HEK293 (cell line): ENCODE measurements around the gene TM9SF1.
A peak's percentile ranks its signal among the peaks of the same experiment; 100 is the strongest.

ENCODE experiments used
- EGR2 ChIP-seq: fragments of 450-650 bp; formaldehyde crosslinking; IDR thresholded peaks from 2 replicates; pipeline ENCODE4 v1.5.1; 2016; ENCODE audit warnings: low read depth, missing biosample characterization, missing genetic modification characterization
- GLIS1 ChIP-seq: fragments of 450-650 bp; formaldehyde crosslinking; IDR thresholded peaks from 2 replicates; pipeline ENCODE4 v1.5.1; 2016; ENCODE audit warnings: missing biosample characterization, missing genetic modification characterization
- GLIS2 ChIP-seq: fragments of 450-650 bp; formaldehyde crosslinking; IDR thresholded peaks from 2 replicates; pipeline ENCODE4 v1.5.1; 2016; ENCODE audit warnings: missing biosample characterization, missing genetic modification characterization
- HOXA7 ChIP-seq: sonication (generic); formaldehyde crosslinking; IDR thresholded peaks from 2 replicates; pipeline ENCODE4 v1.8.1; 2022; ENCODE audit warnings: missing genetic modification reagents, borderline replicate concordance
- INSM2 ChIP-seq: fragments of 450-650 bp; formaldehyde crosslinking; IDR thresholded peaks from 2 replicates; pipeline ENCODE4 v1.5.1; 2016; ENCODE audit warnings: missing biosample characterization, missing genetic modification characterization
- OVOL3 ChIP-seq: fragments of 450-650 bp; formaldehyde crosslinking; IDR thresholded peaks from 2 replicates; pipeline ENCODE4 v1.5.1; 2016; ENCODE audit warnings: missing biosample characterization, missing genetic modification characterization
- SP7 ChIP-seq: fragments of 450-650 bp; formaldehyde crosslinking; IDR thresholded peaks from 2 replicates; pipeline ENCODE4 v1.5.1; 2016; ENCODE audit warnings: missing biosample characterization, missing genetic modification characterization
- YY1 ChIP-seq: fragments of 450-650 bp; formaldehyde crosslinking; IDR thresholded peaks from 2 replicates; pipeline ENCODE4 v1.5.1; 2018; ENCODE audit warnings: missing biosample characterization, missing genetic modification characterization
- ZBTB20 ChIP-seq: fragments of 450-650 bp; formaldehyde crosslinking; IDR thresholded peaks from 2 replicates; pipeline ENCODE4 v1.5.1; 2016; ENCODE audit warnings: missing biosample characterization, missing genetic modification characterization
- ZBTB26 ChIP-seq: fragments of 450-650 bp; formaldehyde crosslinking; optimal IDR thresholded peaks from 2 replicates; pipeline ENCODE3; 2016; ENCODE audit warnings: missing biosample characterization, mild to moderate bottlenecking, missing genetic modification characterization
- ZNF112 ChIP-seq: fragments of 450-650 bp; formaldehyde crosslinking; IDR thresholded peaks from 2 replicates; pipeline ENCODE4 v1.5.0; 2017; ENCODE audit warnings: missing biosample characterization, missing genetic modification characterization
- ZNF140 ChIP-seq: fragments of 450-650 bp; formaldehyde crosslinking; IDR thresholded peaks from 2 replicates; pipeline ENCODE4 v1.5.1; 2016; ENCODE audit warnings: missing biosample characterization, missing genetic modification characterization
- ZNF146 ChIP-seq: fragments of 450-650 bp; formaldehyde crosslinking; IDR thresholded peaks from 2 replicates; pipeline ENCODE4 v1.5.1; 2016; ENCODE audit warnings: missing biosample characterization, missing genetic modification characterization
- ZNF18 ChIP-seq: fragments of 450-650 bp; formaldehyde crosslinking; IDR thresholded peaks from 2 replicates; pipeline ENCODE4 v1.5.1; 2016; ENCODE audit warnings: missing biosample characterization, missing genetic modification characterization
- ZNF2 ChIP-seq: fragments of 450-650 bp; formaldehyde crosslinking; IDR thresholded peaks from 2 replicates; pipeline ENCODE4 v1.5.1; 2016; ENCODE audit warnings: missing biosample characterization, missing genetic modification characterization
- ZNF211 ChIP-seq: fragments of 450-650 bp; formaldehyde crosslinking; IDR thresholded peaks from 2 replicates; pipeline ENCODE4 v1.5.1; 2016; ENCODE audit warnings: low read depth, missing biosample characterization, missing genetic modification characterization
- ZNF610 ChIP-seq: fragments of 450-650 bp; formaldehyde crosslinking; IDR thresholded peaks from 2 replicates; pipeline ENCODE4 v1.5.1; 2016; ENCODE audit warnings: missing biosample characterization, missing genetic modification characterization, borderline replicate concordance
- ZNF654 ChIP-seq: fragments of 450-650 bp; formaldehyde crosslinking; IDR thresholded peaks from 2 replicates; pipeline ENCODE4 v1.5.1; 2016; ENCODE audit warnings: low read depth, missing biosample characterization, missing genetic modification characterization
- ZNF660 ChIP-seq: fragments of 450-650 bp; IDR thresholded peaks from 2 replicates; pipeline ENCODE4 v1.5.1; 2018; ENCODE audit warnings: missing biosample characterization, mild to moderate bottlenecking, missing genetic modification characterization
- ZNF670 ChIP-seq: fragments of 450-650 bp; formaldehyde crosslinking; IDR thresholded peaks from 2 replicates; pipeline ENCODE4 v1.5.1; 2016; ENCODE audit warnings: missing biosample characterization, missing genetic modification characterization, low read depth
- ZNF791 ChIP-seq: fragments of 450-650 bp; formaldehyde crosslinking; IDR thresholded peaks from 2 replicates; pipeline ENCODE4 v1.5.1; 2016; ENCODE audit warnings: missing biosample characterization, missing genetic modification characterization
- ZNF792 ChIP-seq: fragments of 450-650 bp; formaldehyde crosslinking; IDR thresholded peaks from 2 replicates; pipeline ENCODE4 v1.5.1; 2016; ENCODE audit warnings: missing biosample characterization, missing genetic modification characterization
- TF ChIP-seq, protein P1 (sequence below): fragments of 450-650 bp; formaldehyde crosslinking; IDR thresholded peaks from 2 replicates; pipeline ENCODE4 v1.5.1; 2016; ENCODE audit warnings: missing biosample characterization, missing genetic modification characterization
- TF ChIP-seq, protein P2 (sequence below): fragments of 450-650 bp; formaldehyde crosslinking; IDR thresholded peaks from 2 replicates; pipeline ENCODE4 v1.5.1; 2016; ENCODE audit warnings: missing biosample characterization, missing genetic modification characterization
- TF ChIP-seq, protein P3 (sequence below): fragments of 450-650 bp; formaldehyde crosslinking; IDR thresholded peaks from 2 replicates; pipeline ENCODE4 v1.5.1; 2016; ENCODE audit warnings: missing biosample characterization, missing genetic modification characterization

The TM9SF1 gene

DNA sequence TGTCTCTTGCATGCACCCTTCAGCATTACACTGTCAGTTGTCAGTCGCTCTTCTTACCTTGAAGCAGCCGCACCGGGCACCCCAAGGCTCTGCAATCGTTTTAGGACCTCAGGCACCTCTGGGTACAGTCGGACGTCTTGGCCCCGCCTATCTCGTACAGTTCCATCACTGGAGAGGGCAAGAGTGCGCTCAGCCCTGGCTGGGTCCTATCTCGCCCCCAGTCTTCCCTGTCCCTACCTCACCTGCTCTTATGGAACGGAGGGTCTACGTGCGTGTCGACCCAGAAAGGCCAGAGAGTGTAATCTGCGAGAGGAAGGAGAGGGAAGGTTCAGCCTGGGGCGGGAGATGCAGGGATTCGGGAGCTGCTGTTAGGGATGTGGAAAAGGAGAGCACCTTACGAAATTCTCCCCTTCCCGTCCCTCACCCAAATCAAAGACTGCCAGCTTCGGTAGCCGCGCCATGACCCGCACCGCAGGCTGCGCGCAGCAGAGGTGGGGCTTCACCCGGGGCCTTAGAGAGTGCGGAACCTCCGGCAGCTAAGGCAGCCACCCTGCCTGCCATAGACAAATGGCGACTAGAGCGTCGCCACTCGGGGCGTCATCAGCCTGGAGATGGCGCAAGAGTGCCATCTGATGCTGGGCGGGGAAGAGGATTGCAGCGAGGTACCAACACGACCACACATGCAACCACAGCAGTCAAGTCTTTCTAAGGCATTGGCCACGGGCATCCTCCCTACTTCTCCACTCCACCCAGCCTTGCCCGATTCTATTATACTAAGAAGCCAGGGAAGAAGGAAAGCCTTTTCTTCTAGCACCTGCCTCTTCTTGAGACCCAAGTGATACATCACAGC lies 20.5 kb upstream of the TM9SF1 start, which contains the start of gene MDP1 (continued):
- TF ChIP-seq, protein P1, sequence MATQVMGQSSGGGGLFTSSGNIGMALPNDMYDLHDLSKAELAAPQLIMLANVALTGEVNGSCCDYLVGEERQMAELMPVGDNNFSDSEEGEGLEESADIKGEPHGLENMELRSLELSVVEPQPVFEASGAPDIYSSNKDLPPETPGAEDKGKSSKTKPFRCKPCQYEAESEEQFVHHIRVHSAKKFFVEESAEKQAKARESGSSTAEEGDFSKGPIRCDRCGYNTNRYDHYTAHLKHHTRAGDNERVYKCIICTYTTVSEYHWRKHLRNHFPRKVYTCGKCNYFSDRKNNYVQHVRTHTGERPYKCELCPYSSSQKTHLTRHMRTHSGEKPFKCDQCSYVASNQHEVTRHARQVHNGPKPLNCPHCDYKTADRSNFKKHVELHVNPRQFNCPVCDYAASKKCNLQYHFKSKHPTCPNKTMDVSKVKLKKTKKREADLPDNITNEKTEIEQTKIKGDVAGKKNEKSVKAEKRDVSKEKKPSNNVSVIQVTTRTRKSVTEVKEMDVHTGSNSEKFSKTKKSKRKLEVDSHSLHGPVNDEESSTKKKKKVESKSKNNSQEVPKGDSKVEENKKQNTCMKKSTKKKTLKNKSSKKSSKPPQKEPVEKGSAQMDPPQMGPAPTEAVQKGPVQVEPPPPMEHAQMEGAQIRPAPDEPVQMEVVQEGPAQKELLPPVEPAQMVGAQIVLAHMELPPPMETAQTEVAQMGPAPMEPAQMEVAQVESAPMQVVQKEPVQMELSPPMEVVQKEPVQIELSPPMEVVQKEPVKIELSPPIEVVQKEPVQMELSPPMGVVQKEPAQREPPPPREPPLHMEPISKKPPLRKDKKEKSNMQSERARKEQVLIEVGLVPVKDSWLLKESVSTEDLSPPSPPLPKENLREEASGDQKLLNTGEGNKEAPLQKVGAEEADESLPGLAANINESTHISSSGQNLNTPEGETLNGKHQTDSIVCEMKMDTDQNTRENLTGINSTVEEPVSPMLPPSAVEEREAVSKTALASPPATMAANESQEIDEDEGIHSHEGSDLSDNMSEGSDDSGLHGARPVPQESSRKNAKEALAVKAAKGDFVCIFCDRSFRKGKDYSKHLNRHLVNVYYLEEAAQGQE = no peak; the same call in 1 of the 2 replicates
- TF ChIP-seq ZNF791 (tag by site-specific recombination) = no peak
- peak; percentile 92 for TF ChIP-seq YY1 (tag by site-specific recombination)
- no peak for TF ChIP-seq ZNF18 (tag by site-specific recombination)
- peak; percentile 51 for TF ChIP-seq ZBTB26 (tag by site-specific recombination)
- TF ChIP-seq ZNF211 (tag by site-specific recombination) = no peak
- no peak for TF ChIP-seq ZNF670 (tag by site-specific recombination)
- no peak for TF ChIP-seq OVOL3 (tag by site-specific recombination)
- TF ChIP-seq ZNF140 (tag by site-specific recombination) = no peak
- no peak for TF ChIP-seq HOXA7 (CRISPR knock-in tag)
- TF ChIP-seq ZNF146 (tag by site-specific recombination) = no peak
- TF ChIP-seq ZBTB20 (tag by site-specific recombination) = peak; percentile 60; the same call in 1 of the 2 replicates
- no peak for TF ChIP-seq EGR2 (tag by site-specific recombination)
- TF ChIP-seq ZNF792 = no peak
- TF ChIP-seq ZNF654 (tag by site-specific recombination) = peak; percentile 59
- no peak for TF ChIP-seq ZNF112 (tag by site-specific recombination)
- no peak for TF ChIP-seq GLIS2 (tag by site-specific recombination)
- peak; percentile 79 for TF ChIP-seq ZNF660
- peak; percentile 77 for TF ChIP-seq SP7 (tag by site-specific recombination)
- no peak; the same call in 1 of the 2 replicates for TF ChIP-seq INSM2 (tag by site-specific recombination)
- TF ChIP-seq, protein P2, sequence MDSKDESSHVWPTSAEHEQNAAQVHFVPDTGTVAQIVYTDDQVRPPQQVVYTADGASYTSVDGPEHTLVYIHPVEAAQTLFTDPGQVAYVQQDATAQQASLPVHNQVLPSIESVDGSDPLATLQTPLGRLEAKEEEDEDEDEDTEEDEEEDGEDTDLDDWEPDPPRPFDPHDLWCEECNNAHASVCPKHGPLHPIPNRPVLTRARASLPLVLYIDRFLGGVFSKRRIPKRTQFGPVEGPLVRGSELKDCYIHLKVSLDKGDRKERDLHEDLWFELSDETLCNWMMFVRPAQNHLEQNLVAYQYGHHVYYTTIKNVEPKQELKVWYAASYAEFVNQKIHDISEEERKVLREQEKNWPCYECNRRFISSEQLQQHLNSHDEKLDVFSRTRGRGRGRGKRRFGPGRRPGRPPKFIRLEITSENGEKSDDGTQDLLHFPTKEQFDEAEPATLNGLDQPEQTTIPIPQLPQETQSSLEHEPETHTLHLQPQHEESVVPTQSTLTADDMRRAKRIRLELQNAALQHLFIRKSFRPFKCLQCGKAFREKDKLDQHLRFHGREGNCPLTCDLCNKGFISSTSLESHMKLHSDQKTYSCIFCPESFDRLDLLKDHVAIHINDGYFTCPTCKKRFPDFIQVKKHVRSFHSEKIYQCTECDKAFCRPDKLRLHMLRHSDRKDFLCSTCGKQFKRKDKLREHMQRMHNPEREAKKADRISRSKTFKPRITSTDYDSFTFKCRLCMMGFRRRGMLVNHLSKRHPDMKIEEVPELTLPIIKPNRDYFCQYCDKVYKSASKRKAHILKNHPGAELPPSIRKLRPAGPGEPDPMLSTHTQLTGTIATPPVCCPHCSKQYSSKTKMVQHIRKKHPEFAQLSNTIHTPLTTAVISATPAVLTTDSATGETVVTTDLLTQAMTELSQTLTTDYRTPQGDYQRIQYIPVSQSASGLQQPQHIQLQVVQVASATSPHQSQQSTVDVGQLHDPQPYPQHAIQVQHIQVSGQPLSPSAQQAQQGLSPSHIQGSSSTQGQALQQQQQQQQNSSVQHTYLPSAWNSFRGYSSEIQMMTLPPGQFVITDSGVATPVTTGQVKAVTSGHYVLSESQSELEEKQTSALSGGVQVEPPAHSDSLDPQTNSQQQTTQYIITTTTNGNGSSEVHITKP (tag by site-specific recombination) = 0 out of 2 replicates have a peak, but pooled peaks have one; percentile 9
- TF ChIP-seq, protein P3, sequence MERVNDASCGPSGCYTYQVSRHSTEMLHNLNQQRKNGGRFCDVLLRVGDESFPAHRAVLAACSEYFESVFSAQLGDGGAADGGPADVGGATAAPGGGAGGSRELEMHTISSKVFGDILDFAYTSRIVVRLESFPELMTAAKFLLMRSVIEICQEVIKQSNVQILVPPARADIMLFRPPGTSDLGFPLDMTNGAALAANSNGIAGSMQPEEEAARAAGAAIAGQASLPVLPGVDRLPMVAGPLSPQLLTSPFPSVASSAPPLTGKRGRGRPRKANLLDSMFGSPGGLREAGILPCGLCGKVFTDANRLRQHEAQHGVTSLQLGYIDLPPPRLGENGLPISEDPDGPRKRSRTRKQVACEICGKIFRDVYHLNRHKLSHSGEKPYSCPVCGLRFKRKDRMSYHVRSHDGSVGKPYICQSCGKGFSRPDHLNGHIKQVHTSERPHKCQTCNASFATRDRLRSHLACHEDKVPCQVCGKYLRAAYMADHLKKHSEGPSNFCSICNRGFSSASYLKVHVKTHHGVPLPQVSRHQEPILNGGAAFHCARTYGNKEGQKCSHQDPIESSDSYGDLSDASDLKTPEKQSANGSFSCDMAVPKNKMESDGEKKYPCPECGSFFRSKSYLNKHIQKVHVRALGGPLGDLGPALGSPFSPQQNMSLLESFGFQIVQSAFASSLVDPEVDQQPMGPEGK (tag by site-specific recombination) = peak; percentile 53
- peak; percentile 17; the same call in 1 of the 2 replicates for TF ChIP-seq GLIS1 (tag by site-specific recombination)
- peak; percentile 66; the same call in 1 of the 2 replicates for TF ChIP-seq ZNF610 (tag by site-specific recombination)
- peak; percentile 75 for TF ChIP-seq ZNF2
